ENCODE data around the gene SHROOM2. TPM values are rescaled to one million over a fixed set of nuclear protein-coding genes. Genes with fewer than 3 reads are reported as not detected.

Gene SHROOM2
- polyA plus RNA-seq, 1 donor: 7.0 TPM

GRCh38 chrX:9878146-9878820 is 92.1 kb downstream of the SHROOM2 start:
- H3K4me1 ChIP-seq (ENCODE audit: control insufficient read depth, insufficient read depth, low read length): peaks cover 11% of the 10 kb centered on the region
- H3K27me3 ChIP-seq (ENCODE audit: control insufficient read depth, insufficient read depth, low read length): no peaks in the 10 kb centered on the region
- no peaks in the 10 kb centered on the region for H3K9me3 ChIP-seq (ENCODE audit: control insufficient read depth, low read depth, low read length)
- no peak overlapping the region for H3K27ac ChIP-seq (ENCODE audit: low read length)
- peaks cover 2% of the 10 kb centered on the region for H3K36me3 ChIP-seq (ENCODE audit: control insufficient read depth, insufficient read depth, low read length)
- WGBS (ENCODE audit: insufficient coverage, low lambda C conversion rate): no CpG with 5 or more reads among the region's 12 CpGs
- H3K4me3 ChIP-seq (ENCODE audit: low read length): no peak overlapping the region
- no peak for DNase-seq

DNA sequence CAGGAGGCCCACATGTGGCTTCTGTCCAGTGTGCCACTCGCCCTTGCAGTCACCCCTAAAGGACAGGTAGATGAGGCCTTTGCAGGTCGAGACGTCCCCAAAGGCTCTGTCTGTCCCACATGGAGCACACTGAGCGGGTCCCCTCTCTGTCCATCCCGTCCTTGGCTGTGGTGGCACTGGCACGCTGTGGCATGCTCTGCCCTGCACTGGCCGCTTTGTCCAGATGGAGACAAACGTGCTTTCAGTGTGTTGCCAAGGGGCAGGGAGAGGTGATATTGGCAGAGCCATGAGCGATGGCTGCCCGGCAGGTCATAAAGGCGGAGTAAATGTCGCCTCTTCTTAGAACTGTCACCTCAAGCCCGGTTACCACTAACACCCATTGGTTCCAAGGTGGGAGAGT is 94.0 kb downstream of the SHROOM2 start:
- DNase-seq: no peak
- H3K36me3 ChIP-seq (ENCODE audit: control insufficient read depth, insufficient read depth, low read length): peaks cover 2% of the 10 kb centered on the region
- no peak overlapping the region for H3K4me3 ChIP-seq (ENCODE audit: low read length)
- whole genome bisulfite sequencing (ENCODE audit: insufficient coverage, low lambda C conversion rate): no CpG with 5 or more reads among the region's 13 CpGs
- H3K4me1 ChIP-seq (ENCODE audit: control insufficient read depth, insufficient read depth, low read length): peaks cover 13% of the 10 kb centered on the region
- no peaks in the 10 kb centered on the region for H3K27me3 ChIP-seq (ENCODE audit: control insufficient read depth, insufficient read depth, low read length)
- H3K9me3 ChIP-seq (ENCODE audit: control insufficient read depth, low read depth, low read length): no peaks in the 10 kb centered on the region
- no peak overlapping the region for H3K27ac ChIP-seq (ENCODE audit: low read length)

DNA sequence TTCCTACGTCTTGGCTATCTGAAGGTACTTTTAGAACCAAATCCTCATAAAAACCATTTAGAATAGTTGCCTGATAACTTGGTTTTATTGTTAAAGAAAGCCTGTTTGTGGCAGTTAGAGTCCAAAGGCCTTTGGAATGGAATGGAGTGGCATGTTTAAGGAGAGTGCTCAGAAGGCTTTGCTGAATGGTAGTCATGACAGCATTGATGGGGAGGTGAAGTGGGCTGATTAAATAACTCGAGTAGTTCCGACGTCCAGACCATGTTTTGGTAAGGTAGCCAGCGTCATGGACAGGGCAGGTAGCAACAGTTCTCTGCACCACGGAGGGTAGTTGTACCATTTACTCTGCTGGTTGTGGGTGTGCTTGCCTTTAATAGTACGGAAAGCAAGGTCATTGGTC is 94.6 kb downstream of the SHROOM2 start:
- Histone ChIP-seq H3K4me3 (ENCODE audit: low read length) (no peak overlapping the region), H3K4me1 (ENCODE audit: control insufficient read depth, insufficient read depth, low read length) (peaks cover 13% of the 10 kb centered on the region), H3K9me3 (ENCODE audit: control insufficient read depth, low read depth, low read length) (no peaks in the 10 kb centered on the region), H3K27me3 (ENCODE audit: control insufficient read depth, insufficient read depth, low read length) (no peaks in the 10 kb centered on the region), H3K36me3 (ENCODE audit: control insufficient read depth, insufficient read depth, low read length) (no peaks in the 10 kb centered on the region), H3K27ac (ENCODE audit: low read length) (no peak overlapping the region)
- WGBS (ENCODE audit: insufficient coverage, low lambda C conversion rate): no CpG with 5 or more reads among the region's 7 CpGs
- DNase-seq: peak in 1 of 2 donors; percentile 65

DNA sequence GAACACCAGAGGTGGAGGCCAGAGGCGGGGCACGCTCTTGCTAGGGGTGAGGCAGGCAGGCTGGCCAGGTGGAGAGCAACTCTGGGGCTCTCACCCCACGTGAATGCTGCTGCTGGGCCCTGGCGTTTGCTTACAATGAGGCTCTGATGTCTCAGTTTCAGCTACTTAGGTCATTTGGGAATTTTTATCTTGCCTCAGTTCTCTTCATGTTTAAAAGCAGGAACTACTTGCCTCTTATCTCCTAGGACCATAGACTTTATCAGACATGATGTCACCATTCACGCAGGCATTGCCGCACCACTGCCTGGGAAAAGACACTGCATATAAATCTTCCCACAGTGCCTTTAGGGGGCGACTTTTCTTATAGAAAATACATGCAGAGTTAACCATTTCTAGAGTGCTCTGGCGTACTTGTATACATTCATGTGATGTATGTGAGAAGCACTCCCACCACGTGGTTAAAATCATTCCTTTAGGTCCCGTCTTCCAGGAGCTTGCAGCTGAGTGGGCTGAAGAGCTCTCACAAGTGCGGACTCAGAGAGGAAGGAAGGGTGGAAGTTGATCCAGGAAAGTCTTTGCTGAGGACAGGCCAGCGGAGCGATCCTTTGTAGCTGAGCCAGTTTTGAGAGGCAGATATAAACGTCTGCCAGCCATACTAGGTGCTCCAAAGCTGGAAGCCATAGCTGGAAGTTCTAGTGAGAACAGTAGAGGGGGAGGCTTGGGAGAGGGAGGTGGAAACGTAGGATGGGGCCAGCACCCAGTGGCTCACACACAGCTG is 96.6 kb downstream of the SHROOM2 start:
- peaks cover 13% of the 10 kb centered on the region for H3K4me1 ChIP-seq (ENCODE audit: control insufficient read depth, insufficient read depth, low read length)
- DNase-seq: peak; percentile 47 to 78
- peak overlapping the region; percentile 51 for H3K27ac ChIP-seq (ENCODE audit: low read length)
- no CpG with 5 or more reads among the region's 15 CpGs for WGBS (ENCODE audit: insufficient coverage, low lambda C conversion rate)
- H3K27me3 ChIP-seq (ENCODE audit: control insufficient read depth, insufficient read depth, low read length): no peaks in the 10 kb centered on the region
- no peaks in the 10 kb centered on the region for H3K9me3 ChIP-seq (ENCODE audit: control insufficient read depth, low read depth, low read length)
- no peak overlapping the region for H3K4me3 ChIP-seq (ENCODE audit: low read length)
- no peaks in the 10 kb centered on the region for H3K36me3 ChIP-seq (ENCODE audit: control insufficient read depth, insufficient read depth, low read length)

- Histone ChIP-seq H3K4me3 (ENCODE audit: low read length) (no peak overlapping the region), H3K36me3 (ENCODE audit: control insufficient read depth, insufficient read depth, low read length) (no peaks in the 10 kb centered on the region), H3K9me3 (ENCODE audit: control insufficient read depth, low read depth, low read length) (no peaks in the 10 kb centered on the region), H3K4me1 (ENCODE audit: control insufficient read depth, insufficient read depth, low read length) (peaks cover 13% of the 10 kb centered on the region), H3K27me3 (ENCODE audit: control insufficient read depth, insufficient read depth, low read length) (no peaks in the 10 kb centered on the region), H3K27ac (ENCODE audit: low read length) (no peak overlapping the region)
- no CpG with 5 or more reads among the region's 9 CpGs for WGBS (ENCODE audit: insufficient coverage, low lambda C conversion rate)
- no peak for DNase-seq
These were observed 98.0 kb downstream of the SHROOM2 start for GRCh38 chrX:9884031-9884779.

DNA sequence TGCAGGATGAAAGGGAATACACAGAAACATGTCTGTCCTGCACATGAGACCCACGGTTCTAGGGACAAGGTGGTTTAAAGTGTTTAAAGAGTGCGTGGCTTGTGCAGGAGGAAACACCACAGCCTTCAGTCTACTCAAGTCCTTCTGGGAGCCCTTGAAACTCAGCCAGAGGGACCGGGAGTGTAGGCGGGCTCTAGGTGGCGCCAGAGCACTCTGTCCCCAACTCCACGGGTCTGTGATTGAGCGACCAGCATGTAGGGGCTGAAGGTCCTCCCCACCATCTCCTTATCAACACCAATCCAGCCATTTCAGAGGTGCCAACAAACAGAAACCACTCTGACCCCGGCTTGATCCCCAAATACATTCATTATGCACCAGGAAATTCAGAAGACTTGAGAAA is 98.9 kb downstream of the SHROOM2 start:
- no peaks in the 10 kb centered on the region for H3K27me3 ChIP-seq (ENCODE audit: control insufficient read depth, insufficient read depth, low read length)
- peaks cover 13% of the 10 kb centered on the region for H3K4me1 ChIP-seq (ENCODE audit: control insufficient read depth, insufficient read depth, low read length)
- WGBS (ENCODE audit: insufficient coverage, low lambda C conversion rate): no CpG with 5 or more reads among the region's 8 CpGs
- H3K9me3 ChIP-seq (ENCODE audit: control insufficient read depth, low read depth, low read length): no peaks in the 10 kb centered on the region
- no peak overlapping the region for H3K4me3 ChIP-seq (ENCODE audit: low read length)
- H3K27ac ChIP-seq (ENCODE audit: low read length): no peak overlapping the region
- peak; percentile 22 to 41 for DNase-seq
- no peaks in the 10 kb centered on the region for H3K36me3 ChIP-seq (ENCODE audit: control insufficient read depth, insufficient read depth, low read length)

GRCh38 chrX:9887659-9888297 is 101.5 kb downstream of the SHROOM2 start:
- H3K9me3 ChIP-seq (ENCODE audit: control insufficient read depth, low read depth, low read length): peaks cover 3% of the 10 kb centered on the region
- no peak for DNase-seq
- no peak overlapping the region for H3K4me3 ChIP-seq (ENCODE audit: low read length)
- H3K27me3 ChIP-seq (ENCODE audit: control insufficient read depth, insufficient read depth, low read length): no peaks in the 10 kb centered on the region
- H3K36me3 ChIP-seq (ENCODE audit: control insufficient read depth, insufficient read depth, low read length): no peaks in the 10 kb centered on the region
- H3K27ac ChIP-seq (ENCODE audit: low read length): no peak overlapping the region
- WGBS (ENCODE audit: insufficient coverage, low lambda C conversion rate): no CpG with 5 or more reads among the region's 11 CpGs
- peaks cover 6% of the 10 kb centered on the region for H3K4me1 ChIP-seq (ENCODE audit: control insufficient read depth, insufficient read depth, low read length)

DNA sequence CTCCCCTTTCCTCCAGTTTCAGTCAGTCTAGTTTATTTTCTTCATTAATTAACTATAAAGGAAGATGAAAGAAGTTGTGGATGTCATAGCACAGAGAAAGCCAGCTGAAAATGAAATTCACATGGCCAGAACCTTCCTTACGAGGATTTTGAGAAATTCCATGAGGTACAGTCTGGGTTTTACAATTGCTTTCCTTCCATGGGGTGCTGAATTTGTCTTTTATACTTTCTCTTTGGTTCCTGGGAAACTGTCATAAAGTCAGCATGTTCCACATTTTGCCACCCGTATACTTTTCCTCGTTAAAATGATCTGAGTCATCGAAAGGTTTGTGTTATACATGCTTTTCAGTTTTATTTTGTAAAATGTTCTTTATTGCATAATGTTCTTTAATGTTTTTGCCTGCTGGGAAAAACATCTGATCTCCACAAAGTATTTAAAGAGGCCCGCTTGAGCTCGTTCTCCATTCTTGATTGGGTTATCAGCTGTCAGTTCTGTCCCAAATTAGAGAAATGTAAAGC is 102.8 kb downstream of the SHROOM2 start:
- no peaks in the 10 kb centered on the region for H3K36me3 ChIP-seq (ENCODE audit: control insufficient read depth, insufficient read depth, low read length)
- H3K27me3 ChIP-seq (ENCODE audit: control insufficient read depth, insufficient read depth, low read length): no peaks in the 10 kb centered on the region
- H3K4me3 ChIP-seq (ENCODE audit: low read length): no peak overlapping the region
- DNase-seq: no peak
- no peak overlapping the region for H3K27ac ChIP-seq (ENCODE audit: low read length)
- no peaks in the 10 kb centered on the region for H3K4me1 ChIP-seq (ENCODE audit: control insufficient read depth, insufficient read depth, low read length)
- peaks cover 3% of the 10 kb centered on the region for H3K9me3 ChIP-seq (ENCODE audit: control insufficient read depth, low read depth, low read length)
- no CpG with 5 or more reads among the region's 6 CpGs for WGBS (ENCODE audit: insufficient coverage, low lambda C conversion rate)

GRCh38 chrX:9890681-9891091 is 104.5 kb downstream of the SHROOM2 start:
- no peak for DNase-seq
- no peaks in the 10 kb centered on the region for H3K36me3 ChIP-seq (ENCODE audit: control insufficient read depth, insufficient read depth, low read length)
- no peaks in the 10 kb centered on the region for H3K4me1 ChIP-seq (ENCODE audit: control insufficient read depth, insufficient read depth, low read length)
- peaks cover 3% of the 10 kb centered on the region for H3K9me3 ChIP-seq (ENCODE audit: control insufficient read depth, low read depth, low read length)
- no CpG with 5 or more reads among the region's 24 CpGs for whole genome bisulfite sequencing (ENCODE audit: insufficient coverage, low lambda C conversion rate)
- H3K4me3 ChIP-seq (ENCODE audit: low read length): no peak overlapping the region
- H3K27ac ChIP-seq (ENCODE audit: low read length): no peak overlapping the region
- no peaks in the 10 kb centered on the region for H3K27me3 ChIP-seq (ENCODE audit: control insufficient read depth, insufficient read depth, low read length)
